Endothelial cell of umbilical vein (primary cell): ENCODE measurements around the gene NR2F2. TPM values are rescaled to one million over a fixed set of nuclear protein-coding genes. Genes with fewer than 3 reads are reported as not detected.

Experiments
- BruUV-seq: library from RNA; stranded (reverse); fragments of 400-500 nt; replicated peaks from 2 replicates; lab custom pipeline; 2021; lab: Mats Ljungman, UMichigan
- CTCF ChIA-PET: fragments of 300-600, 350-600 bp; sonication (Branson Sonifier 250); formaldehyde crosslinking; loops from one replicate; lab custom pipeline; 2021; ENCODE audit warnings: antibody characterized with exemption, inconsistent platforms; lab: Charles Lee
- POLR2A ChIA-PET: fragments of 300-600, 350-600 bp; sonication (Branson Sonifier 250); formaldehyde crosslinking; loops from one replicate; lab custom pipeline; 2021; ENCODE audit warnings: antibody characterized with exemption, inconsistent platforms; lab: Charles Lee
- DNase-seq: peaks from one replicate; pipeline ENCODE4 v3.0.0-alpha.2; 2011; ENCODE audit warnings: low read depth, low spot score
- FAIRE-seq: peaks from 2 replicates; lab custom pipeline; 2011; peaks lifted over from hg19 to GRCh38; lab: Jason Lieb, UNC
- H2AFZ ChIP-seq: 2 replicates; pipeline ENCODE4 v1.6.0; 2012; ENCODE audit warnings: low read depth, low read length, control low read depth, inconsistent platforms
- H3K27ac ChIP-seq: 2 replicates; pipeline ENCODE4 v1.5.1; 2011; ENCODE audit warnings: low read depth, mild to moderate bottlenecking, control low read depth, low read length, moderate library complexity; ENCODE audit not compliant: insufficient read depth
- H3K27me3 ChIP-seq, 2 experiments: 2 replicates each; pipeline versions ENCODE4 v1.6.0 to v1.6.1; 2011; ENCODE audit warnings: low read length in 2 of 2, mixed read lengths in 1 of 2; ENCODE audit not compliant: control insufficient read depth in 2 of 2, insufficient read depth in 2 of 2
- H3K36me3 ChIP-seq, 2 experiments: 2 replicates in 1 of 2; 3 replicates in 1 of 2; pipeline ENCODE4 v1.5.1; 2011; ENCODE audit warnings: low read length in 2 of 2, mild to moderate bottlenecking in 1 of 2, moderate library complexity in 1 of 2; ENCODE audit not compliant: control insufficient read depth in 2 of 2, insufficient read depth in 2 of 2; ENCODE audit errors: extremely low read depth in 1 of 2
- H3K4me1 ChIP-seq: 3 replicates; pipeline ENCODE4 v1.5.1; 2011; ENCODE audit warnings: mild to moderate bottlenecking, low read length; ENCODE audit not compliant: control insufficient read depth, insufficient read depth; ENCODE audit errors: extremely low read depth
- H3K4me2 ChIP-seq: 2 replicates; pipeline ENCODE4 v1.6.1; 2011; ENCODE audit warnings: low read length, control low read depth, mixed read lengths; ENCODE audit not compliant: insufficient read depth
- H3K4me3 ChIP-seq, 3 experiments: fragments of 200-600 bp in 1 of 3; sonication (generic), shearing (Covaris generic) in 1 of 3; replicated peaks in 1 of 3; 2 replicates each; pipeline ENCODE4 v1.5.1; 2011 to 2016; ENCODE audit warnings: control low read depth in 3 of 3, low read length in 3 of 3, mild to moderate bottlenecking in 2 of 3, inconsistent platforms in 1 of 3, low read depth in 1 of 3, moderate library complexity in 1 of 3; ENCODE audit not compliant: insufficient read depth in 1 of 3
- H3K79me2 ChIP-seq: 2 replicates; pipeline ENCODE4 v1.6.0; 2012; ENCODE audit warnings: low read length, inconsistent platforms; ENCODE audit not compliant: control insufficient read depth, insufficient read depth
- H3K9ac ChIP-seq: replicated peaks from 2 replicates; pipeline ENCODE3; 2011; ENCODE audit warnings: low read length, control low read depth; ENCODE audit not compliant: insufficient read depth; ENCODE audit errors: extremely low read depth
- H3K9me1 ChIP-seq: replicated peaks from 3 replicates; pipeline ENCODE4 v1.6.0; 2011; ENCODE audit warnings: mild to moderate bottlenecking, low read length; ENCODE audit not compliant: control insufficient read depth, insufficient read depth; ENCODE audit errors: extremely low read depth
- H3K9me3 ChIP-seq: replicated peaks from 2 replicates; pipeline ENCODE4 v1.5.1; 2012; ENCODE audit warnings: low read length, inconsistent platforms; ENCODE audit not compliant: control insufficient read depth, insufficient read depth
- H4K20me1 ChIP-seq: replicated peaks from 2 replicates; pipeline ENCODE3; 2011; ENCODE audit warnings: mild to moderate bottlenecking, low read length; ENCODE audit not compliant: control insufficient read depth, insufficient read depth; ENCODE audit errors: extremely low read depth
- FOS ChIP-seq: IDR thresholded peaks from 2 replicates; pipeline ENCODE4 v1.6.1; 2011; ENCODE audit warnings: mild to moderate bottlenecking, low read length, moderate library complexity, borderline replicate concordance; ENCODE audit not compliant: insufficient read depth
- MYC ChIP-seq: IDR thresholded peaks from one replicate; pipeline ENCODE4 v1.6.1; 2011; ENCODE audit warnings: mild to moderate bottlenecking, low read depth, low read length
- POLR2A ChIP-seq: IDR thresholded peaks from 2 replicates; pipeline ENCODE4 v1.6.1; 2012; ENCODE audit warnings: low read depth, mild to moderate bottlenecking, control low read depth, low read length
- POLR2AphosphoS5 ChIP-seq: IDR thresholded peaks from 2 replicates; pipeline ENCODE4 v1.6.1; 2012; ENCODE audit warnings: low read depth, mild to moderate bottlenecking, control low read depth, low read length, moderate library complexity; ENCODE audit not compliant: insufficient read depth
- dilution Hi-C: fragments of 300-500 bp; cut with MboI; formaldehyde crosslinking; loops from one replicate; pipeline ENCODE4 v1.15.0; 2019; ENCODE audit warnings: low sequenced_read_pairs; ENCODE audit not compliant: extremely low pct_ligation_motif_present
- intact Hi-C: fragments of 100-400 bp; cut with micrococcal nuclease; formaldehyde crosslinking; loops from one replicate; pipeline ENCODE4 v1.10.0; 2022
- polyA plus RNA-seq, 4 experiments: library from polyadenylated mRNA; depleted of rRNA in 3 of 4; stranded (reverse) in 3 of 4; unstranded in 1 of 4; fragments of >200 nt; gene quantifications; 2 replicates each; pipeline versions ENCODE4 v1.2.1 to v1.2.3, GENCODE V29; 2011 to 2012; ENCODE audit warnings: missing spikeins in 1 of 4
- total RNA-seq: library from RNA; stranded (reverse); gene quantifications from 2 replicates; pipeline ENCODE4 v1.2.3, GENCODE V29; 2021
- TF ChIP-seq, protein P1 (sequence below), 2 donors: IDR thresholded peaks; 1 replicate in 1 of 2; 2 replicates in 1 of 2; pipeline ENCODE4 v1.5.1; 2011; ENCODE audit warnings: low read length in 2 of 2, mild to moderate bottlenecking in 2 of 2, moderate library complexity in 2 of 2, control low read depth in 1 of 2, inconsistent platforms in 1 of 2, low read depth in 1 of 2; ENCODE audit not compliant: insufficient read depth in 1 of 2; ENCODE audit errors: extremely low read depth in 1 of 2
- TF ChIP-seq, protein P2 (sequence below): IDR thresholded peaks from 2 replicates; pipeline ENCODE4 v1.6.1; 2011; ENCODE audit not compliant: insufficient read depth, insufficient read length

The NR2F2 gene
- total and polyA plus RNA-seq, 2 donors (not counting 3 experiments of a cell fraction or from before 2014, with no cell fraction given) = 105 to 182 TPM

DNA sequence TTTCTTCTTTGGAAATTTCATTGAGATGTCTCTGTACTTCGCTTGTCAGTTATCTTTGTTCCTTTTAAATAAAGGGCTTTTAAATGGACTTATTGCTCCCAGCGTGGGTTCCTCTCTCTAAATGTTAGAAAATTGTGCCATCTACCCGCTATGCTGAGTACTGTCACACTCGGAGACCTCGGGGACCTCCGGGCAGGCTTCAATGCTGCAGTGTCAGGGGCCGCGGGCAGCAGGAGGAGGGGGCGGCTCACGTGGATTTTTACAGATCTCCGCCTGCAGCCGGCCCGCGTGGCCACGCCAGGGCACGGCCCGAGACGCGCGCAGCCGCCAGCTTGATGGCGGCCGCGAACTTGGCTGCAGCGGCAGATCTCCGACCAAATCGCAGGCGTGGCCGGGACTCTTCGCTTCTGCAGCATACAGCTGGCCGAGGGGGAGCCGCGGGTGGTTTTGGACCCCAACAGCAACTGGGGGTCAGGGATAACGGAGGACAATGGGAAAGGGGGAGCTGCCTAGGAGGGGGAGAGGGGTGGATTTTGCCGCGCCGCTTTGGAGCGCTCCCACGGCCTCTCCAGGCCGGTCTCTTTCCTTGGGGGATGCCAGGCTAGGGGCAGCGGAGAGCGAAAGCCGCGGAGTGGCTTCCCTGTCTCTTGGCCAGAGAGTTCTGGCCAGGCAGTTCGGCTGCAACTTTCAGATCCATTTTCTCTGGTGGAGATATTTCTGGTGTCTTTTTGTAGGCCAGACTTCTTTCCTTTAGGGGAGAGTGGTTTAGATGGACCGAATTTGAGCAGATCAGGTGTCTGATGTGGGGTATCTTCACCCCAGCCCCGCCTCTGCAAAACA, 15.3 kb downstream of the NR2F2 start:
- FAIRE-seq = no peak
- peaks cover 5 to 9% of the 10 kb centered on the region in 2 experiments for H3K36me3 ChIP-seq
- peak overlapping the region; percentile 16 to 99 (median 74) for H3K4me3 ChIP-seq
- H3K4me1 ChIP-seq = peaks cover 83% of the 10 kb centered on the region
- ChIA-PET POLR2A (interaction anchor here (0.7 to 3.8 kb wide), 2 partner anchors 10 to 586 kb away, joined by 3 to 15 read pairs; no protein-coding TSS in a partner anchor), CTCF (interaction anchor here (1.0 to 3.6 kb wide), 11 partner anchors 9 to 1761 kb away, joined by 3 to 21 read pairs (median 5); no protein-coding TSS in a partner anchor)
- dilution Hi-C loops = loop anchor here (25.0 kb wide), 1 partner anchor 1033 kb away; no protein-coding TSS in a partner anchor
- H2AFZ ChIP-seq = no peak overlapping the region
- no peaks in the 10 kb centered on the region for H3K27me3 ChIP-seq
- TF ChIP-seq FOS (no peak), MYC (no peak), POLR2A (no peak), POLR2AphosphoS5 (peak; percentile 39)
- TF ChIP-seq, protein P1, sequence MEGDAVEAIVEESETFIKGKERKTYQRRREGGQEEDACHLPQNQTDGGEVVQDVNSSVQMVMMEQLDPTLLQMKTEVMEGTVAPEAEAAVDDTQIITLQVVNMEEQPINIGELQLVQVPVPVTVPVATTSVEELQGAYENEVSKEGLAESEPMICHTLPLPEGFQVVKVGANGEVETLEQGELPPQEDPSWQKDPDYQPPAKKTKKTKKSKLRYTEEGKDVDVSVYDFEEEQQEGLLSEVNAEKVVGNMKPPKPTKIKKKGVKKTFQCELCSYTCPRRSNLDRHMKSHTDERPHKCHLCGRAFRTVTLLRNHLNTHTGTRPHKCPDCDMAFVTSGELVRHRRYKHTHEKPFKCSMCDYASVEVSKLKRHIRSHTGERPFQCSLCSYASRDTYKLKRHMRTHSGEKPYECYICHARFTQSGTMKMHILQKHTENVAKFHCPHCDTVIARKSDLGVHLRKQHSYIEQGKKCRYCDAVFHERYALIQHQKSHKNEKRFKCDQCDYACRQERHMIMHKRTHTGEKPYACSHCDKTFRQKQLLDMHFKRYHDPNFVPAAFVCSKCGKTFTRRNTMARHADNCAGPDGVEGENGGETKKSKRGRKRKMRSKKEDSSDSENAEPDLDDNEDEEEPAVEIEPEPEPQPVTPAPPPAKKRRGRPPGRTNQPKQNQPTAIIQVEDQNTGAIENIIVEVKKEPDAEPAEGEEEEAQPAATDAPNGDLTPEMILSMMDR (IDR thresholded peaks at IDR 0.05; ENCODE audit: extremely low read depth in 1 of 2, insufficient read depth in 1 of 2, low read depth in 1 of 2, low read length in 2 of 2) = peak; percentile 22 to 33
- TF ChIP-seq, protein P2, sequence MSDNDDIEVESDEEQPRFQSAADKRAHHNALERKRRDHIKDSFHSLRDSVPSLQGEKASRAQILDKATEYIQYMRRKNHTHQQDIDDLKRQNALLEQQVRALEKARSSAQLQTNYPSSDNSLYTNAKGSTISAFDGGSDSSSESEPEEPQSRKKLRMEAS = no peak
- no peaks in the 10 kb centered on the region for H4K20me1 ChIP-seq
- BruUV-seq = no TSS peak
- peaks cover 100% of the 10 kb centered on the region for H3K79me2 ChIP-seq
- no peaks in the 10 kb centered on the region for H3K9me3 ChIP-seq
- DNase-seq = peak; percentile 86
- peak overlapping the region; percentile 87 for H3K27ac ChIP-seq
- intact Hi-C loops = loop anchor here (1.0 to 5.0 kb wide), 11 partner anchors 661 to 1675 kb away; no protein-coding TSS in a partner anchor
- no peaks in the 10 kb centered on the region for H3K9me1 ChIP-seq
- peak overlapping the region; percentile 94 for H3K4me2 ChIP-seq
- peak overlapping the region; percentile 83 for H3K9ac ChIP-seq
